T1000 (cell line): Measurements from ENCODE around the gene DPYSL4.
"Not testable (repeated sequence)": the region's sequence is repeated elsewhere in the genome, so short reads cannot be mapped to it uniquely, and the experiment has no call there.

Experiments
- DNase-seq: peaks from one replicate; lab custom pipeline; 2025; ENCODE audit warnings: mixed read lengths; lab: John Stamatoyannopoulos, UW

DPYSL4 gene

GRCh38 chr10:132149917-132150316 is 36.8 kb upstream of the DPYSL4 start:
- DNase-seq = no peak

DNA sequence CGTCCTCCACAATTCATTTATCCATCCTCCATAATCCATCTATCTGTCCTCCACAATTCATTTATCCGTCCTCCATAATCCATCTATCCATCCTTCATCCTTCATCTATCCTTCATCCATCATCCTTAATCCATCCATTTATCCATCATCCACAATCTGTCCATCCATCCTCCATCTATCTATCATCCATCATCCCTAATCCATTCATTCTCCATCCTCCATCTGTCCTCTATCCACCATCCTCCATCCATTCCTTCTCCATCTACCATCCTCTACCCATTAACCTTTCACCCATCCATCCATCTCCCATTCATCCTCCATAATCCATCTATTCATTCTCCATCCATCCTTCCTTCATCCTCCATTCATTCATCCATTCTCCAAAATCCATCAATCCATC is 36.0 kb upstream of the DPYSL4 start:
- no peak for DNase-seq

- DNase-seq = no peak
Measured at GRCh38 chr10:132151286-132151950, 35.3 kb upstream of the DPYSL4 start.

DNA sequence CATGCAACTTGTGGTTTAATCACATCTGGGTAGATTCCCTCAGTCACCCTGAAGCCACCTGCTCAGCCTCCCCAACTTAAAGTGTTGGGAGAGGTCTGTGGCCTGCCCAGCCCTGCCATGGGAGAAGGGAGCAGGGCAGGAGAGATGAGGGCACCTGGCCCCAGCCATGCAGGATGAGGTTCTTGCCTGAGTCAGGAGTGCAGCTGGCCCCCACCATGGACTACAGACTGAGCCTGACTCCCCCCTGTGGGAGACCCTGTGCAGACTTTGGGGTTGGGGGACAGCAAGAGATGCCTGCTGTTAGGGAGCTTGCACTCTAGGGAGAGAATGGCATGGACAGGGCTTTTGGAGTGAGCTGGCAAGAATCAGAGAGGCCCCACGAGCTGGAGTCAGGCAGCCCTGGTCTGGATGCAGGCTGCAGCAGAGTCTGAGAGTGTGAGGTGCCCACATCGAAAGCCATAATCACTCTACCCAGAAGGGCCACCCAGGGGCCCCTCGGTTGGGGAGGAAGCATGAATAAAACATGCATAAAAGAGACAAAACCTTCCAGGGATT is 34.7 kb upstream of the DPYSL4 start:
- DNase-seq = no peak

GRCh38 chr10:132152896-132153580 is 33.7 kb upstream of the DPYSL4 start:
- DNase-seq = no peak

DNA sequence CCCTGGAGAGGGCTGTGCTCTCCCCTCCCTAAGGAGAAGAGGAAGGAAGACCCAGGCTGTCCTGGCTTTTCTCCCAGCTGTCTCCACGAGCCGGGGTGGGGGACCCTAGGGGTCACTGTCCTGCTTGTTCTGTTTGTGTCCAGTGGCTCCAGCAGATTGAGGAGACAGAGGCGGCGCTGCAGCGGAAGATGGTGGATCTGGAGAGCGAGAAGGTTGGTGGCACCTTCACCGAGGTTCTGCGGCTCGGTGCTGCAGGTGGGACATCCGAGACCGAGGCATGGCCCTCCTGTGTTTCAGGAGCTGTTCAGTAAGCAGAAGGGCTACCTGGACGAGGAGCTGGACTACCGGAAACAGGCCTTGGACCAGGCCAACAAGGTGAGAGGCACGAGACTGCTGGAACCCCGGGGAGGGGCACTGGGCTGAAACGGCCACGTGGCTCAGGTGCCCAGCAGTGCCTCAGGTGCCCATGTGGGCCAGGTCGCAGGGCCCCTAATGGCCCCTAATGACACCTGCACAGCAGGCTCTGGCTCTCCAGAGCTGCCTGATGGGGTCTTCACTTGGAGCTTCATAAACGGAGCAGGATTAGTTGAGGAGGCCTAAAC is 33.0 kb upstream of the DPYSL4 start:
- DNase-seq = no peak

DNA sequence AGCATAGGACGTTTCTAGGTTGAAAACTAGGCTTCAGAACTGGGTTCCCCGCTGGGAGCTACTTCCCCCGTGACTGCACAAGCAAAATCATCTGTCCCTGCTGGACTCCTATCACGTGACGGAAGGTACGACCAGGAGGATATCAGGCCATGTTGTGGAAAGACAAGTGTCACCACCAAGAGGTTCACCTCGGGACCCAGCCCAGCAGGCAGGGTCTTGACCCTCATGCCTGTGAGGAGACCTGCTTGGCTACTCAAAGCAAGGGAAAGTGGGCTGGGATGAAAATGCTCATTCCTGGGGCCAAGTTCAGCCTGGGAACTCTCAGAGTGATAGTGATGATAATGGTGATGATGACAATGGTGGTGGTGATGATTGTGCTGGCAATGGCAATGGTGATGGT is 32.3 kb upstream of the DPYSL4 start:
- DNase-seq = no peak

GRCh38 chr10:132154931-132155330 is 31.8 kb upstream of the DPYSL4 start:
- no peak for DNase-seq

- no peak for DNase-seq
Measured at GRCh38 chr10:132155723-132156381, 30.9 kb upstream of the DPYSL4 start.

DNA sequence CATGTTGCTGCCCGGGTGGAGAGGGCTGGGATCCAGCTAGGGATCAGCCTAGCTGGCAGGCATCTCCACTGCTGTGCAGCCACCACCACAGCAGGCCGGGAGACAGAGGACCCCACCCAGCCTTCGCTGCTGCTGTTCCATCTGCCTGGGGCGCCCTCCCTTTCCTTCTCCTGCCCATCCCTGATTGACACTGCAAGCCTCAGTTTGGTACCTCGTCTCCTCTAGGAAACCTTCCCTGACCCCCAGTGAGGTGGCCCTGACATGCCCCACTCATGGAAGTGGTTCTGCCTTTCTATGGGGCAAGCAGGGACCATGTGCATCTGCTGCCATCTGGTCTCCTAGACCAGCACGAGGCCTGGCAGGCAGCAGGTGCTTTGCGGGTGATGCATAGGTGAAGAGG is 30.4 kb upstream of the DPYSL4 start:
- DNase-seq = no peak

DNA sequence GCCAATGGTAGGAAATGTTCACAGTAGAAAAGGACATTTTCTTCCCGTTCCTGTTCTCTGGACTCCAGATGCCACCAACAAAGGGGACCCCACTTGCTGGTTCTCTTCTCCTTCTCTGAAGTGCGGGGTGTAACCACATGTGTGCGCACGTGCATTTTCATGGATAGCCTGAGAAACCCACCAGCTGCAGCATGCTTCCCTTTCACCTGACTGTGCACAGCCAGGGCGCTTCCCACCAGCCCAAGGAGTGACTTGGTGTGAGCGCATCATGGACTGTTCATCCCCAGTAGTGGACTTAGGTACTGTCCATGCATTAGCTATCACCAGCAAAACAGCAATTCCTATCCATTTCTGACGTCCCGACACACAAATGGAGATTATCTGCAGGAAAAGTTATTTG is 29.6 kb upstream of the DPYSL4 start:
- no peak for DNase-seq

DNA sequence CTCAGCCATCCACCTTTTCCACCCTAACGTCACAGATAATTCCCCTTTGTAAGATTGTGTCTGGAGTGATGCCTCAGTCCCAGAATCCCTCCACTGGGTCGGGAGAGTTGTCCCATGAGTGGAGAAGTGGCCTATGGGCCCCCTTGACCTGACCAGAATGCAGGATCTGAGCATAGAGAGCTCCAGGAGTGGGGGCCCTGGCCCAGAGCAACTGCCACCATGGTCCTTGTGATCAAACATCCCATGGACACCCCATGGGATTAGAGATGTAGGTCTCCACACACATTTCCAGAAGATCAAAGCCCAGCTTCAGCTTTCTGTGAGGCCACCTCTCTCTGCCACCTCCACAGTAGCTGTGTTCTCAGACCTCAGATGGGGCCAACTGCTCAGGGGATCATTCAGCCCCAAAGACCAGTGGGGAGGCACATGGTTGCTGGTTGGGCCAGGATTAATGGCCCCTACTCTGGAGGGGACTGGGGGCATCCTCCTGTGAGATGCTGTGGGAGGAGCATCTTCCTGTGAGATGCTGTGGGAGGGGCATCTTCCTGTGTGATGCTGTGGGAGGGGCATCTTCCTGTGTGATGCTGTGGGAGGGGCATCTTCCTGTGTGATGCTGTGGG is 28.5 kb upstream of the DPYSL4 start:
- no peak for DNase-seq

- no peak for DNase-seq
Measured at GRCh38 chr10:132158823-132159222, 27.9 kb upstream of the DPYSL4 start.

DNA sequence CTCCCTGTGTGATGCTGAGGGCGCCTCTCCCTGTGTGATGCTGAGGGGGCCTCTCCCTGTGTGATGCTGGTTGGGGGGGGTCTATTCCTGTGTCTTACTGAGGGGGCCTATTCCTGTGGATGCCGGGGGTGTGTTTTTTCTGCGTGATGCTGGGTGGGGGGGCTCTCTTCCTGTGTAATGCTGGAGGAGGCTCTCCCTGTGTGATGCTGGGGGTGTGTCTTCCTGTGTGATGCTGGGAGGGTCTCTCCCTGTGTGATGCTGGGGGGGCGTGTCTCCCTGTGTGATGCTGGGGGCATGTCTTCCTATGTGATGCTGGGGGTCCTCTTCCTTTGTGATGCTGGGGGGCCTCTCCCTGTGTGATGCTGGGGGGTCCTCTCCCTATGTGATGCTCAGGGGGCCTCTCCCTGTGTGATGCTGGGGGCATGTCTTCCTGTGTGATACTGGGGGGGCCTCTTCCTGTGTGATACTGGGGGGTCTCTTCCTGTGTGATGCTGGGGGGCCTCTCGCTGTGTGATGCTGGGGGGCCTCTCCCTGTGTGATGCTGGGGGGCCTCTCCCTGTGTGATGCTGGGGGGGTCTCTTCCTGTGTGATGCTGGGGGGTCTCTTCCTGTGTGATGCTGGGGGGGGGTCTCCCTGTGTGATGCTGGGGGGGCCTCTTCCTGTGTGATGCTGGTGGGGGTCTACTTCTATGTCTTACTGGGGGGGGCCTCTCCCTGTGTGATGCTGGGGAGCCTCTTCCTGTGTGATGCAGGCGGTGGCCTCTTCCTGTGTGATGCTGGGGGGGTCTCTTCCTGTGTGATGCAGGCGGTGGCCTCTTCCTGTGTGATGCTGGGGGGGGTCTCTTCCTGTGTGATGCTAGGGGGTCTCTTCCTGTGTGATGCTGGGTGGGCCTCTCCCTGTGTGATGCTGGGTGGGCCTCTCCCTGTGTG is 27.2 kb upstream of the DPYSL4 start:
- DNase-seq = not testable (repeated sequence)

GRCh38 chr10:132160231-132160630 is 26.5 kb upstream of the DPYSL4 start:
- not testable (repeated sequence) for DNase-seq

DNA sequence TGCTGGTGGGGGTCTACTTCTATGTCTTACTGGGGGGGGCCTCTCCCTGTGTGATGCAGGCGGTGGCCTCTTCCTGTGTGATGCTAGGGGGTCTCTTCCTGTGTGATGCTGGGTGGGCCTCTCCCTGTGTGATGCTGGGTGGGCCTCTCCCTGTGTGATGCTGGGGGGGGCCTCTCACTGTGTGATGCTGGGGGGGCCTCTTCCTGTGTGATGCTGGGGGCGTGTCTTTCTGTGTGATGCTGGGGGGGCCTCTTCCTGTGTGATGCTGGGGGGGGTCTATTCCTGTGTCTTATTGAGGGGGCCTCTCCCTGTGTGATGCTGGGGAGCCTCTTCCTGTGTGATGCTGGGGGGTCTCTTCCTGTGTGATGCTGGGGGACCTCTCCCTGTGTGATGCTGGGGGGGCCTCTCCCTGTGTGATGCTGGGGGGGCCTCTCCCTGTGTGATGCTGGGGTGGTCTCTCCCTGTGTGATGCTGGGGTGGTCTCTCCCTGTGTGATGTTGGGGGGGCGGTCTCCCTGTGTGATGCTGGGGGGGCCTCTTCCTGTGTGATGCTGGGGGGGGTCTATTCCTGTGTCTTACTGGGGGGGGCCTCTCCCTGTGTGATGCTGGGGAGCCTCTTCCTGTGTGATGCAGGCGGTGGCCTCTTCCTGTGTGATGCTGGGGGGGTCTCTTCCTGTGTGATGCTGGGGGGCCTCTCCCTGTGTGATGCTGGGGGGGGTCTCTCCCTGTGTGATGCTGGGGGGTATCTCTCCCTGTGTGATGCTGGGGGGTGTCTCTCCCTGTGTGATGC is 25.7 kb upstream of the DPYSL4 start:
- not testable (repeated sequence) for DNase-seq

DNA sequence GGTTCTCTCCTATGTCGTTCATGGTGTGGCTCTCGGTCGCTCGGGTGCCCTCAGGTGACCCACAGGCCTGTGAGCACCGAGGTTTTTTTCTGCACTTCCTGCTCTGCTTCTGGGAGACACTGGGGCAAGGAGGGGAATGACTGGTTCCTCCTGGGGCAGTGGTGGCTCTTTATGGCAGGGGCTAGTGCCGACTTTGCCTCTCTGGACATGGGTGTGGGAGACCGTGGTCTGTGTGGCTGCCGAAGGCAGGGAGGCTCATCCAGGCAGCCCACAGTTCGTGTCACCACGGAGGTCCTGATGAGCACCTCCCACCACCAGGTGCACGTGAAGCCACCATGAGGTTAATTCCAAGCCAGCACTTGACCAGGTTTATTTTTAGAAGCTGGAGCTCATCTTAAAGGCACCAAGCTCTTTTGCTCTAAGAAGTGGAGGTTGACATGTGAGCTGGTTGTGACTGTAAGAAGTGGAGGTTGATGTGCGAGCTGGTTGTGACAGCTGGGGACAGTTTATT is 24.7 kb upstream of the DPYSL4 start:
- DNase-seq = no peak

- no peak for DNase-seq
Measured at GRCh38 chr10:132162590-132163277, 24.0 kb upstream of the DPYSL4 start.

DNA sequence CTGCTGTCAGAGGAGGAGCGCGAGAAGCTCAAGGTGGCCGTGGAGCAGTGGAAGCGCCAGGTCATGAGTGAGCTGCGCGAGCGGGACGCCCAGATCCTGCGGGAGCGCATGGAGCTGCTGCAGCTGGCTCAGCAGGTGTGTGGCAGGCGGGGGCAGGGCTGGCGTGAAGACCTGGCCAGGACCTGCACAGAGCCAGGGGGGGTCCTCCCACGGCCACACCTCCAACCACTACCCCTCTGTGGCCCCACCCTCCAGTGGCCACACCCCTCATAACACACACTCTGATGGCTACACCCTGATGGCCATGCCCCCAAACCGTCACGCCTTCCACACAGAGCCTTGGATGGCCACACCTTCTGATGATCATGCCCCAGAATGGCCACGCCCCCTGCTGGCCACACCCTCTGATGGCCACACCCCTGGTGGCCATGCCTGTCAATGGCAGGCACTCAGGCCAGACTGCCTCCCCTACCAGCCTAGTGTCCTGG is 23.4 kb upstream of the DPYSL4 start:
- DNase-seq = no peak
